GM12878 (cell line): ENCODE data around the gene TMEM52. TPM values are rescaled to one million over a fixed set of nuclear protein-coding genes. Genes with fewer than 3 reads are reported as not detected.

Source experiments
- ATAC-seq: fragments of 200-7000 bp; cut with Tn5 transposase; 3 replicates; pipeline ENCODE4 v1.9.1; 2020; ENCODE audit warnings: mild to moderate bottlenecking, moderate library complexity
- BruUV-seq: library from RNA; stranded (reverse); fragments of 400-500 nt; replicated peaks from 2 replicates; lab custom pipeline; 2021; lab: Mats Ljungman, UMichigan
- CTCF ChIA-PET: fragments of 300-600 bp; sonication (Branson Sonifier 250); formaldehyde crosslinking; extraction: SDS; loops from one replicate; lab custom pipeline; 2021; ENCODE audit warnings: inconsistent platforms; lab: Yijun Ruan, JAX
- POLR2A ChIA-PET: fragments of 350-600 bp; formaldehyde crosslinking; extraction: SDS; loops from one replicate; lab custom pipeline; 2021; ENCODE audit warnings: inconsistent platforms; lab: Charles Lee
- RAD21 ChIA-PET: fragments of 300-600 bp; sonication (Branson Sonifier 250); formaldehyde crosslinking; loops from one replicate; lab custom pipeline; 2023; ENCODE audit warnings: antibody characterized with exemption; ENCODE audit not compliant: unreplicated experiment; lab: Charles Lee
- SMC1A ChIA-PET: fragments of 300-600 bp; sonication (Branson Sonifier 250); formaldehyde crosslinking; loops from one replicate; lab custom pipeline; 2023; ENCODE audit not compliant: unreplicated experiment, uncharacterized antibody; lab: Charles Lee
- DNase-seq: peaks from one replicate; pipeline ENCODE4 v3.0.0-alpha.2; 2011; ENCODE audit warnings: low read depth, low spot score
- FAIRE-seq: peaks from 3 replicates; lab custom pipeline; 2011; peaks lifted over from hg19 to GRCh38; lab: Jason Lieb, UNC
- H2AFZ ChIP-seq: 2 replicates; pipeline ENCODE4 v1.6.0; 2011; ENCODE audit warnings: low read depth, low read length, control low read depth; ENCODE audit not compliant: control insufficient read depth
- H3K27ac ChIP-seq: 2 replicates; pipeline ENCODE4 v1.5.1; 2011; ENCODE audit warnings: control low read depth; ENCODE audit not compliant: control insufficient read depth, insufficient read depth
- H3K27me3 ChIP-seq, 2 experiments: replicated peaks in 1 of 2; 2 replicates each; pipeline versions ENCODE4 v1.6.0 to v1.6.1; 2011; ENCODE audit warnings: low read length in 1 of 2; ENCODE audit not compliant: control insufficient read depth in 2 of 2, insufficient read depth in 2 of 2
- H3K36me3 ChIP-seq, 2 experiments: 2 replicates each; pipeline ENCODE4 v1.5.1; 2011; ENCODE audit warnings: low read length in 1 of 2; ENCODE audit not compliant: control insufficient read depth in 2 of 2, insufficient read depth in 2 of 2
- H3K4me1 ChIP-seq: 2 replicates; pipeline ENCODE4 v1.6.1; 2011; ENCODE audit warnings: mild to moderate bottlenecking, low read length, moderate library complexity, mixed read lengths; ENCODE audit not compliant: control insufficient read depth, insufficient read depth
- H3K4me2 ChIP-seq: 2 replicates; pipeline ENCODE4 v1.6.0; 2011; ENCODE audit warnings: control low read depth; ENCODE audit not compliant: control insufficient read depth, insufficient read depth
- H3K4me3 ChIP-seq: fragments of 200-600 bp; sonication (generic); 2 replicates; pipeline ENCODE4 v1.5.1; 2016
- H3K79me2 ChIP-seq: 2 replicates; pipeline ENCODE4 v1.6.0; 2011; ENCODE audit warnings: low read length; ENCODE audit not compliant: control insufficient read depth, insufficient read depth
- H3K9ac ChIP-seq: 2 replicates; pipeline ENCODE4 v1.8.0; 2011; ENCODE audit warnings: low read length, control low read depth, mixed read lengths; ENCODE audit not compliant: control insufficient read depth, insufficient read depth
- H3K9me3 ChIP-seq: replicated peaks from 3 replicates; pipeline ENCODE4 v1.5.1; 2011; ENCODE audit warnings: mild to moderate bottlenecking, low read length; ENCODE audit not compliant: control insufficient read depth, insufficient read depth
- H4K20me1 ChIP-seq: 2 replicates; pipeline ENCODE4 v1.6.0; 2011; ENCODE audit not compliant: control insufficient read depth, insufficient read depth
- BCL11A ChIP-seq: IDR thresholded peaks from 2 replicates; pipeline ENCODE4 v1.6.1; 2011; ENCODE audit warnings: low read depth, low read length
- BHLHE40 ChIP-seq, 2 experiments: fragments of 450-650 bp in 1 of 2; IDR thresholded peaks; 2 replicates each; pipeline ENCODE4 v1.6.1; 2011 to 2017; ENCODE audit warnings: low read depth in 2 of 2, borderline replicate concordance in 1 of 2, improper control_type of control experiment in 1 of 2, low read length in 1 of 2, mild to moderate bottlenecking in 1 of 2
- CEBPB ChIP-seq, 2 experiments: fragments of 150-350 bp in 1 of 2; IDR thresholded peaks; 2 replicates each; pipeline ENCODE4 v1.6.1; 2012 to 2014; ENCODE audit warnings: low read depth in 2 of 2, low read length in 2 of 2, borderline replicate concordance in 1 of 2, inconsistent platforms in 1 of 2
- GABPA ChIP-seq: IDR thresholded peaks from 2 replicates; pipeline ENCODE4 v1.6.1; 2014; ENCODE audit warnings: antibody characterized with exemption, low read depth, mild to moderate bottlenecking, inconsistent platforms
- HDAC6 ChIP-seq: fragments of 200-600 bp; sonication (generic); IDR thresholded peaks from one replicate; pipeline ENCODE4 v1.8.0; 2017; ENCODE audit warnings: antibody characterized with exemption; ENCODE audit not compliant: unreplicated experiment
- IKZF2 ChIP-seq, 2 experiments: fragments of 450-650 bp; IDR thresholded peaks; 2 replicates each; pipeline ENCODE4 v1.6.1; 2017; ENCODE audit warnings: mild to moderate bottlenecking in 2 of 2, moderate library complexity in 2 of 2
- KLF5 ChIP-seq: fragments of 450-650 bp; IDR thresholded peaks from 2 replicates; pipeline ENCODE4 v1.6.1; 2014; ENCODE audit warnings: mild to moderate bottlenecking; ENCODE audit not compliant: partially characterized antibody
- MEF2B ChIP-seq: fragments of 450-650 bp; IDR thresholded peaks from 2 replicates; pipeline ENCODE4 v1.6.1; 2018; ENCODE audit warnings: mild to moderate bottlenecking, moderate library complexity; ENCODE audit not compliant: partially characterized antibody, poor library complexity, severe bottlenecking
- MXI1 ChIP-seq: fragments of 150-350 bp; IDR thresholded peaks from 2 replicates; pipeline ENCODE4 v1.6.1; 2011; ENCODE audit warnings: low read depth, mild to moderate bottlenecking, inconsistent platforms, low read length, improper control_type of control experiment
- NFYA ChIP-seq: IDR thresholded peaks from 2 replicates; pipeline ENCODE4 v1.6.1; 2011; ENCODE audit warnings: low read depth, mild to moderate bottlenecking, low read length, improper control_type of control experiment, borderline replicate concordance
- PAX8 ChIP-seq: fragments of 450-650 bp; IDR thresholded peaks from 2 replicates; pipeline ENCODE4 v1.6.1; 2017; ENCODE audit warnings: mild to moderate bottlenecking, moderate library complexity
- POLR2AphosphoS2 ChIP-seq: IDR thresholded peaks from 2 replicates; pipeline ENCODE4 v1.6.1; 2011; ENCODE audit warnings: low read depth, mild to moderate bottlenecking, low read length, improper control_type of control experiment, moderate library complexity
- POU2F2 ChIP-seq: IDR thresholded peaks from 3 replicates; pipeline ENCODE4 v1.6.1; 2011; ENCODE audit warnings: low read depth, mild to moderate bottlenecking, low read length, borderline replicate concordance
- RBBP5 ChIP-seq: fragments of 200-600 bp; sonication (generic); conservative IDR thresholded peaks from 2 replicates; pipeline ENCODE4 v1.6.1; 2016
- RFX5 ChIP-seq: IDR thresholded peaks from 2 replicates; pipeline ENCODE4 v1.6.1; 2011; ENCODE audit warnings: low read depth, low read length, improper control_type of control experiment
- STAT3 ChIP-seq: IDR thresholded peaks from 2 replicates; pipeline ENCODE4 v1.6.1; 2011; ENCODE audit warnings: low read depth, low read length, improper control_type of control experiment
- TCF3 ChIP-seq: IDR thresholded peaks from 2 replicates; pipeline ENCODE4 v1.6.1; 2012; ENCODE audit warnings: low read depth, mild to moderate bottlenecking, low read length, borderline replicate concordance; ENCODE audit not compliant: insufficient read depth
- ZZZ3 ChIP-seq: IDR thresholded peaks from 2 replicates; pipeline ENCODE4 v1.6.1; 2011; ENCODE audit warnings: low read depth; ENCODE audit not compliant: control insufficient read depth, insufficient read length
- WGBS: methylation state at CpG from one replicate; pipeline ENCODE4 v1.1.6; 2016; ENCODE audit warnings: low lambda C conversion rate; ENCODE audit not compliant: insufficient replicate concordance, insufficient coverage; ENCODE audit errors: missing lambda C conversion rate; 5-methylcytosine and 5-hydroxymethylcytosine counted together
- in situ Hi-C: fragments of 300-500 bp; cut with MboI; formaldehyde crosslinking; loops from 9 replicates; pipeline ENCODE4 v1.14.3; 2018; ENCODE audit warnings: mixed read lengths
- intact Hi-C: fragments of 100-400 bp; cut with micrococcal nuclease; formaldehyde crosslinking; loops from one replicate; pipeline ENCODE4 v1.14.2; 2022; ENCODE audit not compliant: unreplicated experiment
- polyA plus RNA-seq, 11 experiments: library from polyadenylated mRNA; depleted of rRNA in 4 of 11; unstranded in 6 of 11; stranded (reverse) in 5 of 11; fragments of >200 nt; fragmentation: Nextera tagmentation in 4 of 11; fragmentation: Illumina TruSeq in 1 of 11; extraction: Ambion mirVana in 4 of 11; extraction: Trizol in 1 of 11; gene quantifications; 1 replicate in 1 of 11; 2 replicates in 10 of 11; pipeline versions ENCODE4 v1.2.1 to v1.2.3, GENCODE V29; 2011 to 2016; ENCODE audit warnings: inconsistent platforms in 2 of 11, missing spikeins in 2 of 11, low read depth in 1 of 11
- total RNA-seq, 4 experiments: library from RNA; depleted of rRNA in 3 of 4; stranded (reverse); fragments of >200 nt in 3 of 4; fragmentation: Illumina TruSeq in 1 of 4; extraction: Trizol in 1 of 4; gene quantifications; 2 replicates each; pipeline versions ENCODE4 v1.2.1 to v1.2.3, GENCODE V29; 2013 to 2021
- TF ChIP-seq, protein P1 (sequence below): fragments of 450-650 bp; IDR thresholded peaks from 2 replicates; pipeline ENCODE4 v1.6.1; 2017; ENCODE audit warnings: borderline replicate concordance

TMEM52 gene
- total and polyA plus RNA-seq, 10 of the 15 experiments (the other 5 are each of a cell fraction or from before 2014, with no cell fraction given), result 0.17 to 0.33 (median 0.24) TPM; not detected in 7

- no peaks in the 10 kb centered on the region for H3K4me1 ChIP-seq
- 43% methylated on average over 7 of the region's 7 CpGs for WGBS
- H2AFZ ChIP-seq, result no peak overlapping the region
- H3K4me2 ChIP-seq, result no peak overlapping the region
- H3K4me3 ChIP-seq, result no peak overlapping the region
- ChIA-PET SMC1A (no interaction called here), CTCF (no interaction called here), POLR2A (no interaction called here), RAD21 (no interaction called here)
- no peaks in the 10 kb centered on the region for H3K79me2 ChIP-seq
- no peaks in the 10 kb centered on the region for H4K20me1 ChIP-seq
- no TSS peak for BruUV-seq
- ATAC-seq, result no peak
- FAIRE-seq, result no peak
- intact Hi-C loops, result no loop called here
- in situ Hi-C loops, result loop anchor here (25.0 kb wide), 1 partner anchor 831 kb away; no protein-coding TSS in a partner anchor
- DNase-seq, result no peak
- H3K36me3 ChIP-seq, result no peaks in the 10 kb centered on the region
- H3K9me3 ChIP-seq, result no peaks in the 10 kb centered on the region
- peaks cover 0 to 3% of the 10 kb centered on the region in 2 experiments; a peak in 1 of 4 replicates for H3K27me3 ChIP-seq
- no peak overlapping the region for H3K9ac ChIP-seq
- TF ChIP-seq TCF3, result no peak
- H3K27ac ChIP-seq, result no peak overlapping the region
Measured at GRCh38 chr1:1956101-1956500, 37.0 kb upstream of the TMEM52 start.

GRCh38 chr1:1955621-1956094 is 36.6 kb upstream of the TMEM52 start:
- Histone ChIP-seq H4K20me1 (no peaks in the 10 kb centered on the region), H3K36me3 (no peaks in the 10 kb centered on the region), H3K27ac (no peak overlapping the region), H3K79me2 (no peaks in the 10 kb centered on the region), H3K27me3 (peaks cover 0 to 2% of the 10 kb centered on the region in 2 experiments; a peak in 1 of 4 replicates), H3K4me2 (no peak overlapping the region), H2AFZ (no peak overlapping the region), H3K4me1 (no peaks in the 10 kb centered on the region), H3K4me3 (no peak overlapping the region), H3K9ac (no peak overlapping the region), H3K9me3 (no peaks in the 10 kb centered on the region)
- ATAC-seq, result no peak
- CTCF ChIA-PET, result no interaction called here
- intact Hi-C loops (no loop called here), in situ Hi-C loops (loop anchor here (25.0 kb wide), 1 partner anchor 832 kb away; no protein-coding TSS in a partner anchor)
- no peak for DNase-seq
- no TSS peak for BruUV-seq
- RAD21 ChIA-PET, result no interaction called here
- FAIRE-seq, result no peak
- POLR2A ChIA-PET, result no interaction called here
- SMC1A ChIA-PET, result no interaction called here
- 33% methylated on average over 13 of the region's 14 CpGs for WGBS
- TF ChIP-seq RBBP5, result no peak
- TF ChIP-seq CEBPB (IDR thresholded peaks at IDR 0.05; ENCODE audit: borderline replicate concordance in 1 of 2, low read depth in 2 of 2, low read length in 2 of 2), result no peak
- no peak for TF ChIP-seq KLF5
- no peak for TF ChIP-seq IKZF2 (IDR thresholded peaks at IDR 0.05)
- no peak for TF ChIP-seq STAT3
- TF ChIP-seq BHLHE40 (IDR thresholded peaks at IDR 0.05; ENCODE audit: borderline replicate concordance in 1 of 2, low read depth in 2 of 2, low read length in 1 of 2), result no peak
- TF ChIP-seq MEF2B, result no peak
- no peak for TF ChIP-seq HDAC6
- TF ChIP-seq MXI1, result no peak
- TF ChIP-seq PAX8, result no peak
- TF ChIP-seq NFYA, result no peak
- TF ChIP-seq BCL11A, result no peak
- TF ChIP-seq RFX5, result no peak
- no peak for TF ChIP-seq POLR2AphosphoS2
- TF ChIP-seq POU2F2, result no peak
- TF ChIP-seq, protein P1, sequence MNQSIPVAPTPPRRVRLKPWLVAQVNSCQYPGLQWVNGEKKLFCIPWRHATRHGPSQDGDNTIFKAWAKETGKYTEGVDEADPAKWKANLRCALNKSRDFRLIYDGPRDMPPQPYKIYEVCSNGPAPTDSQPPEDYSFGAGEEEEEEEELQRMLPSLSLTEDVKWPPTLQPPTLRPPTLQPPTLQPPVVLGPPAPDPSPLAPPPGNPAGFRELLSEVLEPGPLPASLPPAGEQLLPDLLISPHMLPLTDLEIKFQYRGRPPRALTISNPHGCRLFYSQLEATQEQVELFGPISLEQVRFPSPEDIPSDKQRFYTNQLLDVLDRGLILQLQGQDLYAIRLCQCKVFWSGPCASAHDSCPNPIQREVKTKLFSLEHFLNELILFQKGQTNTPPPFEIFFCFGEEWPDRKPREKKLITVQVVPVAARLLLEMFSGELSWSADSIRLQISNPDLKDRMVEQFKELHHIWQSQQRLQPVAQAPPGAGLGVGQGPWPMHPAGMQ, result no peak
- no peak for TF ChIP-seq ZZZ3
- TF ChIP-seq GABPA, result no peak
